ENCODE results near the gene TAL1. TPM values are rescaled to one million over a fixed set of nuclear protein-coding genes. Genes with fewer than 3 reads are reported as not detected.

TAL1 gene
- total and polyA plus RNA-seq, 2 of the 8 experiments (the other 6 are each of a cell fraction or from before 2014, with no cell fraction given), result 0.09 to 0.15 TPM

- no peak for TF ChIP-seq SAP30 (IDR thresholded peaks at IDR 0.05; ENCODE audit: insufficient read depth, insufficient replicate concordance, low read length)
Observed at GRCh38 chr1:47187231-47187925, 44.6 kb downstream of the TAL1 start (continued).

Measured in H1 (cell line).